Activated CD8-positive, alpha-beta T cell treated with anti-CD3 and anti-CD28 coated beads for 36 hours (primary cell): ENCODE data around the gene AMBRA1. TPM values are rescaled to one million over a fixed set of nuclear protein-coding genes. Genes with fewer than 3 reads are reported as not detected.

Experiments used
- ATAC-seq: fragments of 200-7000 bp; cut with Tn5 transposase; one replicate; pipeline ENCODE4 v1.10.0; 2021; ENCODE audit warnings: mild to moderate bottlenecking, moderate library complexity
- CTCF ChIA-PET: fragments of 350-600 bp; sonication (Branson Sonifier 250); formaldehyde crosslinking; loops from one replicate; lab custom pipeline; 2021; ENCODE audit warnings: antibody characterized with exemption; lab: Charles Lee
- POLR2A ChIA-PET: fragments of 350-600 bp; sonication (Branson Sonifier 250); formaldehyde crosslinking; loops from one replicate; lab custom pipeline; 2021; ENCODE audit warnings: antibody characterized with exemption; lab: Charles Lee
- DNase-seq: peaks from one replicate; pipeline ENCODE4 v3.0.0-alpha.2; 2020
- H3K27ac Mint-ChIP-seq: one replicate; pipeline ENCODE4 v1.8.0; 2021; ENCODE audit warnings: mild to moderate bottlenecking, mixed read lengths
- H3K27me3 Mint-ChIP-seq: one replicate; pipeline ENCODE4 v1.8.0; 2021; ENCODE audit warnings: mixed read lengths
- H3K36me3 Mint-ChIP-seq: one replicate; pipeline ENCODE4 v1.8.0; 2021; ENCODE audit warnings: low read depth, mixed read lengths
- H3K4me1 Mint-ChIP-seq: one replicate; pipeline ENCODE4 v1.8.0; 2021; ENCODE audit warnings: low read depth, mixed read lengths
- H3K4me3 Mint-ChIP-seq: one replicate; pipeline ENCODE4 v1.8.0; 2021; ENCODE audit warnings: mild to moderate bottlenecking, moderate library complexity, mixed read lengths
- H3K9me3 Mint-ChIP-seq: one replicate; pipeline ENCODE4 v1.8.0; 2021; ENCODE audit warnings: mixed read lengths
- intact Hi-C: fragments of 100-400 bp; cut with micrococcal nuclease; formaldehyde crosslinking; loops from one replicate; pipeline ENCODE4 v1.10.0; 2022
- total RNA-seq, 2 experiments: library from RNA; stranded (reverse); gene quantifications; one replicate each; pipeline ENCODE4 v1.2.3, GENCODE V29; 2021
- TF ChIP-seq, protein P1 (sequence below): fragments of 200-600 bp; IDR thresholded peaks from one replicate; pipeline ENCODE4 v1.8.0; 2022; ENCODE audit warnings: antibody characterized with exemption, mild to moderate bottlenecking

The AMBRA1 gene
- total RNA-seq, 2 experiments from 2014 or later = 24.0 to 24.1 TPM

DNA sequence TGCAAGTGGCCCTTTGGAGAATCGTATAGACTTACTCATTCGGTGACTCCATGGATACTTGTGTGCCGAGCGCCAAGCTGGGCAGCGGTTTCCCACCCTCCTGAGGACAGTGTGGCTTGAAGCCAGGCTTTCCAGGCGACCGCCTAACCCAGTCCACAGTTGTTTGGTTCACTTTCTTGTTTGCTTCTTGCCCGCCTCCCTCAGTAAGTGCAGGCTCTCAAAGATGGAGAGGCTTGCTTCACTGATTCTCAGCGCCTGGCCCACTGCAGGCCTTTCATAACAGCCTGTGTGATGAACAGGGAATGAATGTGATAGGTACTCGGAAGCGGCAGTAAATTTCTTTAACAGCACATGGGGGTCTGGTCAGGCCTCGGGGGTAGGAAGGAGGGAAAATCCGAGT, 223.6 kb downstream of the AMBRA1 start:
- POLR2A ChIA-PET = no interaction called here
- DNase-seq = no peak

DNA sequence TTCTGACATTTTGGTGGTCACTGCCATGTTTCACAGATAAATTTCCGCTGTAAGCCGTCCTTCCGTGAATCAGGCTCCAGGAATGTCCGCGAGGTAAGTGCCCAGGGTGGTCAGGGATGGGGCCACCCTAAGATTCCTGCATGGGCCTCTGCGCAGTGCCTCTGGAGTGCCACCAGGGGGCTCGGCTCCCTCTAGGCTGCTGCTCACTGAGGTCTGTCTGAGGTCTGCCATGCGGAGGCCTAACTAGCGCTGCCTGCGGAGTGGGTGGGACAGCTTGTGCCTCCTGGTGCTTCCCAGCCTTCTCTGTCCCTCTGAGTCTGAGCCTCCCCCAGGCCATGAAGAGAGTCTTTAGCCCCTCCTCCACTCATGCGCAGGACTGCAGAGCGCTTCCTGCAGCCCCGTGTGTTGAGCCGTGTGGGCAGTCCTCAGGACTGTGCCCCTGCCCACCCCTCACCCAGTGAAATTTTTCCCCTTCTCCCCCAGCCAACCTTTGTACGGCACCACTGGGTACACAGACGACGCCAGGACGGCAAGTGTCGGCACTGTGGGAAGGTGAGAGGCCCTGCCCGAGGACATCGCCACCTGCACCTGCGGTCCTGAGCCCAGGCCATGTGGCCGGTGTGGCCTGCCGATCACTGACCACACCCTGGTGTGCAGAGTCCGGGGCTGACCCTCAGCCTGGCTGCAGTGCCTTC, 224.2 kb downstream of the AMBRA1 start:
- peak; percentile 75 for DNase-seq
- ChIA-PET CTCF (interaction anchor here (1.4 to 17.8 kb wide), 3 partner anchors 18 to 39 kb away, joined by 5 to 480 read pairs (median 6); partner anchors contain the start of gene DGKZ), POLR2A (interaction anchor here (0.9 to 10.2 kb wide), 3 partner anchors 9 to 132 kb away, joined by 3 to 135 read pairs (median 3); partner anchors contain the start of gene DGKZ)
- TF ChIP-seq, protein P1, sequence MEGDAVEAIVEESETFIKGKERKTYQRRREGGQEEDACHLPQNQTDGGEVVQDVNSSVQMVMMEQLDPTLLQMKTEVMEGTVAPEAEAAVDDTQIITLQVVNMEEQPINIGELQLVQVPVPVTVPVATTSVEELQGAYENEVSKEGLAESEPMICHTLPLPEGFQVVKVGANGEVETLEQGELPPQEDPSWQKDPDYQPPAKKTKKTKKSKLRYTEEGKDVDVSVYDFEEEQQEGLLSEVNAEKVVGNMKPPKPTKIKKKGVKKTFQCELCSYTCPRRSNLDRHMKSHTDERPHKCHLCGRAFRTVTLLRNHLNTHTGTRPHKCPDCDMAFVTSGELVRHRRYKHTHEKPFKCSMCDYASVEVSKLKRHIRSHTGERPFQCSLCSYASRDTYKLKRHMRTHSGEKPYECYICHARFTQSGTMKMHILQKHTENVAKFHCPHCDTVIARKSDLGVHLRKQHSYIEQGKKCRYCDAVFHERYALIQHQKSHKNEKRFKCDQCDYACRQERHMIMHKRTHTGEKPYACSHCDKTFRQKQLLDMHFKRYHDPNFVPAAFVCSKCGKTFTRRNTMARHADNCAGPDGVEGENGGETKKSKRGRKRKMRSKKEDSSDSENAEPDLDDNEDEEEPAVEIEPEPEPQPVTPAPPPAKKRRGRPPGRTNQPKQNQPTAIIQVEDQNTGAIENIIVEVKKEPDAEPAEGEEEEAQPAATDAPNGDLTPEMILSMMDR = peak; percentile 96
- H3K36me3 Mint-ChIP-seq = peaks cover 17% of the 10 kb centered on the region
- H3K4me3 Mint-ChIP-seq = no peak overlapping the region
- peaks cover 22% of the 10 kb centered on the region for H3K4me1 Mint-ChIP-seq
- peak; percentile 80 for ATAC-seq
- no peaks in the 10 kb centered on the region for H3K9me3 Mint-ChIP-seq
- H3K27ac Mint-ChIP-seq = peak overlapping the region; percentile 69
- no peaks in the 10 kb centered on the region for H3K27me3 Mint-ChIP-seq
- intact Hi-C loops = loop anchor here (2.0 kb wide), 1 partner anchor 17 kb away; no protein-coding TSS in a partner anchor

More for the DNA sequence above, 223.6 kb downstream of the AMBRA1 start:
- CTCF ChIA-PET = interaction anchor here (0.9 to 17.8 kb wide), 2 partner anchors 18 to 246 kb away, joined by 3 to 480 read pairs; partner anchors contain the start of gene DGKZ
- TF ChIP-seq, protein P1 = no peak
- Mint-ChIP-seq H3K36me3 (peaks cover 22% of the 10 kb centered on the region), H3K27me3 (no peaks in the 10 kb centered on the region), H3K9me3 (no peaks in the 10 kb centered on the region), H3K27ac (no peak overlapping the region), H3K4me3 (no peak overlapping the region), H3K4me1 (peaks cover 15% of the 10 kb centered on the region)
- intact Hi-C loops = no loop called here
- no peak for ATAC-seq

DNA sequence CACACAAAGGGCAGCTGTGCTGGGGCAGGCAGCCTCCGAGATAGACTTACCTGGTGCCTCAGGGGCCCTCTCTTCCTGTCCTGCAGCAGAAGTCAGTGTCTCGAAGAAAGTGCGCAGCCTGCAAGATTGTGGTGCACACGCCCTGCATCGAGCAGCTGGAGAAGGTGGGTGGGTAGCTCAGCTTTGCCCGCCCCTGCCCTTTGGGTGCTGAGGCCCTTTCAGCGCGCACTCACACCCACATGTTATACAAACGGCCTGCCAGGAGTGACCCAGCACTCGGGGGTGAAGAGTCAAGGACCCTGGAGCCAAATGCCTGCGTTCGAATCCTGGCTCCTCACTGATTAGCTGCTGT, 225.9 kb downstream of the AMBRA1 start:
- TF ChIP-seq, protein P1 = peak; percentile 43
- peaks cover 17% of the 10 kb centered on the region for H3K36me3 Mint-ChIP-seq
- CTCF ChIA-PET = interaction anchor here (0.8 to 17.8 kb wide), 13 partner anchors 10 to 303 kb away, joined by 3 to 480 read pairs (median 5); partner anchors contain the start of gene DGKZ
- no peak overlapping the region for H3K4me3 Mint-ChIP-seq
- H3K9me3 Mint-ChIP-seq = no peaks in the 10 kb centered on the region
- POLR2A ChIA-PET = interaction anchor here (0.7 to 10.2 kb wide), 6 partner anchors 9 to 28 kb away, joined by 3 to 135 read pairs (median 3); partner anchors contain the start of genes DGKZ and MDK
- ATAC-seq (no peak), DNase-seq (no peak)
- H3K27me3 Mint-ChIP-seq = no peaks in the 10 kb centered on the region
- intact Hi-C loops = loop anchor here (2.0 kb wide), 1 partner anchor 15 kb away; no protein-coding TSS in a partner anchor
- peaks cover 35% of the 10 kb centered on the region for H3K4me1 Mint-ChIP-seq
- H3K27ac Mint-ChIP-seq = peak overlapping the region; percentile 67

DNA sequence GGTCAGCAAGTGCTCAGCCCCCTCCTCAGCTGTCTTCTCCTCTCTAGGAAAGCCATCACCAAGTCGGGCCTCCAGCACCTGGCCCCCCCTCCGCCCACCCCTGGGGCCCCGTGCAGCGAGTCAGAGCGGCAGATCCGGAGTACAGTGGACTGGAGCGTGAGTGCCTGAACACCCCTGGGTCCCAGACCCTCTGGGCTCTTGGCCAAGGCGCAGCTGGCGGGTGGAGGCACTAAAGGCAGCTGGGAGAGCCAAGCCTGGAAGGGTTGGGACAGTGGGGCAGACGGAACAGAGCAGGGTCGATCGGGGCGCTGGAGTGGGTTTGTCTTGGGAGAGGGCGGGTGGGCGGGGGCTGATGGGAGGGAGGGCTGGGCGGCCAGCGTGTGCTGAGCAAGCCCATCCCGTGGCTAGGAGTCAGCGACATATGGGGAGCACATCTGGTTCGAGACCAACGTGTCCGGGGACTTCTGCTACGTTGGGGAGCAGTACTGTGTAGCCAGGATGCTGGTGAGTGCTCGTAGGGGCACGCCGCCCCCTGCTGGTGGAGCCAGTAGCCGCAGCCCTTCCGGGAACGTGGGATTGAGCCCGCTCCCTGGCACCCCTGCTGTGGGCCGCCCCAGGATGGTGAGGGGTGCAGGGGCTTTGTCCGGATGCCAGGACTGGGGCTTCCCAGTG, 226.4 kb downstream of the AMBRA1 start:
- Mint-ChIP-seq H3K27ac (peak overlapping the region; percentile 88), H3K4me1 (peaks cover 40% of the 10 kb centered on the region), H3K9me3 (no peaks in the 10 kb centered on the region), H3K4me3 (peak overlapping the region; percentile 42), H3K27me3 (no peaks in the 10 kb centered on the region), H3K36me3 (peaks cover 17% of the 10 kb centered on the region)
- ChIA-PET POLR2A (interaction anchor here (0.7 to 10.2 kb wide), 6 partner anchors 9 to 28 kb away, joined by 3 to 135 read pairs (median 4); partner anchors contain the start of genes DGKZ and MDK), CTCF (interaction anchor here (0.8 to 17.8 kb wide), 11 partner anchors 16 to 128 kb away, joined by 3 to 480 read pairs (median 5); partner anchors contain the start of gene DGKZ)
- peak; percentile 89 for ATAC-seq
- TF ChIP-seq, protein P1 = peak; percentile 96
- intact Hi-C loops = no loop called here
- peak; percentile 88 for DNase-seq
